Raji (cell line): ENCODE measurements around the gene SLC43A1.

Source experiments
- POLR2A ChIP-seq: IDR thresholded peaks from 2 replicates; pipeline ENCODE4 v1.6.1; 2011; ENCODE audit warnings: low read depth, low read length, control low read depth; ENCODE audit not compliant: insufficient read depth

Gene SLC43A1

DNA sequence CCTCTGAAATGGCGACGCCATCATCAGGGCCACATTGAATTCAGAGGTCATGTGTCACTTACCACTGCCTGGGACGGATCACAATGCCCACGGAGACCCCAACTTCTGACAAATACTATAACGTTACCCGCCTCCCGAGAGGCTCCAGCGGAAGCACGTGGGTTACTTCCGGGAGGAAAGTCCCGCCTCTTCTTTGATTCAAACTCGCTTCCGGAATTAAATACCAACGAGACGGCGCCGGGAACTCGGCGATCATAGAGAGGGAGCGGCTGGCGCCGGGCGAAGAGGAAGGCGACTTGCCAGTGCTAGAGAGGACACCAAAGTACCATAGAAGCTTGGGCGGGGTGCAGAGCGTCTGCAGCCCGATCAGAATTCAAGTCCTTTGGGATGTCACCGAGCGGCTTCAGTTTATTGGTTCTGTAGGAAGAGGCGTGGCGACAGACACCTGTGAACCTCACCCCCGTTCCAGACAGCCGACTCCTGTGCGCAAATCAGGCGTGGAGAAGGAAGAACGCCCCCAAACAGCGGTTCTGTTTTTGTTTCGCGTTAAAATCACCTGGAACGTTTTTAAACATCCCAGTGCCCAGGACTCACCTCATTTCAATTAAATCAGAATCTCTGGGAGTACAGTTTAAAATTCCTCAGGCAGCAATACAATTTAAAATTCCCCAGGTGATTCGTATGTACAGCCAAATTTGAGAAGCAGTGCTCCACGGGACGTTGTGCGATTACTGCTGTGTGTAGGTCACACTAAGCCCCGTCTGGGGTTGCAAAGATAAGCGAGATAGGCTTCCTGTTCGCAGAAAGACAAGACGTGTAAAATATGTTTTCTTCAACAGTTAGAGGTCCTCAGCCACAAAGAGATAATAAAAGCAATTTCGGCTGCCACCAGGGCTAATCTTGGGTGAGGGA, 15.3 kb upstream of the SLC43A1 start, which contains the start of gene TIMM10:
Gene TIMM10, minus strand, starts transcription at position 159 of the 912 bp plus-strand sequence. CDS start 565 bp downstream, outside the sequence.
- peak; percentile 71 for TF ChIP-seq POLR2A

DNA sequence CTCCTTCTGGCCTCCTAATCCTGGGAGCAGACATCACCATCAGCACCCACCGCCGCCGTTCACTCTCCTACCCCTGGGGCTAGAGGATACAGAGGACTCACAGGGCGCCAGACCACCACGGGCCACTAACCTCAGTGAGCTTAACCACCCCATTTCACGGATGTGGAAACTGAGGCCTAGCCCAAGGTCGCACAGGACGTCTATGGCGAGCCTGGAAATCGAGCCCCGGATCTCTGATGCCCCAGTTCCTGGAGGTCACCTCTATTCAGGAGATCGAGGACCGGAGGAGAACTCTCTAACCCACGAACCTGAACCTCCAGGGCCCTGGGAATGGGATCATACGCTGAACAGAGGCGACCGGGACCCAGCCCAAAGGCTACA, 14.7 kb upstream of the SLC43A1 start:
- TF ChIP-seq POLR2A: no peak

DNA sequence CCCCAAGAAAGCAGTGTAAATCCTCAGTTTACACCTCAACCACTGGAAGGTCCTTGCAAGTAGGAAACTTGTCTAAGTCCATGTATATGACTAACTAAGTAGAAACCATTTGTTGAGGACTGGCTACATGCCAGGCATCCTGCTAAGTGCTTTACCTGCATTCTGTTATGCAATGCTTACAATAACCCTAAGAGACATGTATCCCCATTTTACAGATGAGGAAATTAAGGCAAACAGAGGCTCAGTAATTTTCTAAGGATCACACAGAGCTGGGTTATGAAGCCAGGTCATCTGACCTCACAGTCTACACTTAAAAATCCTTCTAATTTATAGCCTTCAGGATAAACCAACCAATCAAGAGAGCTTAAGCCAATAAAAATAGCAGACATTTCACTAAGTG, 13.5 kb upstream of the SLC43A1 start:
- TF ChIP-seq POLR2A: no peak

DNA sequence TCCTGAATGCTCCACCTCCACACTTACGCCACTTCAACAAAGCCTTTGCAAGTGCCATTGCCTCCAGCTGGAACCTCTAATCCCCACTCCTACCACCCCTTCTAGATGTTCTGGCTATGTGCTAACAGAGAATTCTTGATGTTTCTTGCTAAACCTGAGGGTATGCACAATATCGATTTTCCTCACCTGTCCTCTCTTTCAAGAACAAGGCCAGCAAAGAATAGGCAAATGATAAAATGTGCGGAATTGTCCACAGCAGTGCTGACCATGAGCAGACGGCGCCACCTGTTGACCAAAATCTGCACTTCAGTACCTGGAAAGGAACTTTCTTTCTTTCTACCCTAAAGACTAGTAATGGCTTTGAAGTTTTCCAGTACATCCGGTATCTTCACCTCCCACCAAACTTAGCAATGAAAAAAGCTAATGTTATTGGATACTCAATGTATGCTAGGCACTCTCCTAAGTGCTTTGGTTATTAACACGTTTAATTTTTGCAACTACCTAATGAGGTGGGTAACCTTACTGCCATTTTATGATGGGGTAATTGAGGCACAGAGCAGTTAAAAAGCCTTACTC, 11.6 kb upstream of the SLC43A1 start:
- no peak for TF ChIP-seq POLR2A

DNA sequence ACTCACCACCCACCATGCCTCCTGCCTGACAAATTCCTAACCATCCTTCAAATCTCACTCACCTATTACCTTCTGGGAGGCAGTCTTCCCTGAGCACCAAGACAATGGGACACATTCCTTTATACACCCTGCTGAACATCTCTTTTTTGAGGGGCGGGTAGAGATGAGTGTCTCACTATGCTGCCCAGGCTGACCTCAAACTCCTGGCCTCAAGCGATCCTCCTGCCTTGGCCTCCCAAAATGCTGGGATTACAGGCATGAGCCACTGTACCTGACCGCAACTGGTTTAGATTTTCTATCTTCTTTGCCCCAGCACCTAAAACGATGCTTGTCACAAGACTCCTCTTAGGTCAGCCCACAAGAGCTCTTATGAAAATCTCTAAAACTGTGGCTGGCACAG, 7.9 kb upstream of the SLC43A1 start:
- TF ChIP-seq POLR2A: no peak

DNA sequence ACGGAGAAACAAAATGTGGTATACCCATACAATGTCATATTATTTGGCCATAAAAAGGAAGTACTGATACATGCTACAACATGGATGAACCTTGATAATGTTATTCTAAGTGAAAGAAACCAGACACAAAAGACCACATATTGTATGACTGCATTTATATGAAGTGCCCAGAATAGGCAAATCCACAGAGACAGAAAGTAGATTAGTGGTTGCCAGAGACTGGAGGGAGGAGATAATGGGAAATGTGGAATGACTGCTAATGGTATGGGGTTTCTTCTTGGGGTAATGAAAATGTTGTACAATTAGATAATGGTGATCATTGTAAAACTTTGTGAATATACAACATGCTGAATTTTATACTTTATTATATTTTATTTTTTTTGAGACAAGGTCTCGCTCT, 5.6 kb upstream of the SLC43A1 start:
- no peak for TF ChIP-seq POLR2A

DNA sequence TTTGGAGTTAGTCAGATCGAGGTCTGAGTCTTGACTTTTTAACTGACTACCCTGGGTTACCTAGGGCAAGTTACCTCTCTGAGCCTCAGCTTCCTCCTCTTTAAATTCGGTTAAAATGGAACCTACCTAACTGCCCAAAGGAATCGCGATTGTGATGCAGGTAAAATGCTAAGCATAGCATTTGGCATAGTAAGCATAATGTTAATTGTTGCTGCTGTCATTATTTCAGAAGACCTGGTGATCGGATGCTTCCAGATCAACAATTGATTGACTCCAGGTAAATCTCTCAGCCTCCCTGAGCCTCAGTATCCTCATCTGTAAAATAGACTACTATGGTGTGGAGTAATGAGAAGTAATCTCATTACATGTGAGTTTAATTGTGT, 550 bp upstream of the SLC43A1 start:
- no peak for TF ChIP-seq POLR2A

DNA sequence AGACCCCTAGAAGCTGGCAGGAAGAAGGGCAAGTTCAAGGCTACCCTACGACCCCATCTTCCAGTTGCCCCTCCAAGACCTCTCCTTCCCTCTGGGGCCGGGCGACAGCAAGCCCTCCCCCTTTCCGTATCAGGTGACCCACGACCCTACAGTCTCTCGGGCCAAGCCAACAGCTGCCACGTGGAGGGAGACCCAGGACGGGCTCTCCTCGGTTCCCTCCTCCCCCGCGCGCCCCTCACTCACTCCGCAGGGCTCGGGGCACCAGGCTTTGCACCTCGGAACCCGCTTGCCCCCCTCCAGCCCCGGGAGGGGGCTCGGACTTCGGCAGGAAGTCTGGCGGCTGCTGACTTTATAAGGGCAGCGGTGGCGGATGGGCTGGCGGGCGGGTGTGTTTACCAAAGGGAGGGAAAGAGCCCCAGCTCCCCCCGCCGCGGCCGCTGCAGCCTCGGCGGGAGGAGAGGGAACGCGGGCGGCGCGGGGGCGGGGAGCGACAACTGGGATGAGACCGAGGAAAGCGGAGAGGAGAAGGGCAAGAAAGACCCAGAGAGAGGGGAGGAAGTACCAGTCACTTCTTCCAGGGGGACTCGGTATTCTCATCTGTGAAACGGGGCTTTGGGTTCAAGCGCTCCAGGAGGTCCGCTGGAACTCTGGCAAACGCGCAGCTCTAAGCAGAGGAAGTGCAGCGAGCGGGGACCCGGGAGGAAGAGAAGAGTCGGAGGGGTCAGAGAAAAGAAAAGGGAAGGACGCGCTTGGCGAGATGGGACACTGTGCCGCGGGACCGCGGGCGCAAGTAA, 767 bp downstream of the SLC43A1 start:
- peak; percentile 66 for TF ChIP-seq POLR2A

DNA sequence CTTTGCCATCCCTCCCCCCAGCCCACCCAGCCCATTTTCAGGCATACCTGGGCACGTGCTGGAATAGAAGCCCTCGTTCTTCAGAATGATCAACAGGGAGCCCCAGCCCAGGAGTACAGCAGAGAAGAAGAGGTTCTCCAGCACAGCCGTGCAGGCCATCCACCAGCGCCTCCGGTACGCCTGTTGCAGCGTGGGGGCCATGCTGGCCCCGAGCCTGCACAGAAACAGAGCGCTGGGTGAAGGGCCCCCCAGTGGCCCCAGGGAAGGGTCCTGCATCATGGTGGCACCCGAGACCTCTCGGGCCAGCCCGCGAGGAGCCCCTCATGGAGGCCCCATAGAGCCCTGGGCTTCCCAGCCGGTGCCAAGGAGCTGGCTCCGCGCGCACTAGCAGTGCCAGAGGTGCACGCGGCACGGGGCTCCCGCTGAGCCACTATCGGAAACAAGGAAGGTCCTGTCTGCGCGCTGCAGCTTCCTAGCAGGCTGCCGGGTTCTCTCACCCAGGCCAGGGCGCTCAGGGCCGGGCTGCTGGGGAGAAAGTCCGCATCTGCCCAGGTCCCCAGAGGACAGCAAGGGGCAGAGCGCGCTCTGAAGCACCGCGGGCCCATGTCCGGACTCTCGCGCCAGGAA, 1.5 kb downstream of the SLC43A1 start:
- TF ChIP-seq POLR2A: no peak

DNA sequence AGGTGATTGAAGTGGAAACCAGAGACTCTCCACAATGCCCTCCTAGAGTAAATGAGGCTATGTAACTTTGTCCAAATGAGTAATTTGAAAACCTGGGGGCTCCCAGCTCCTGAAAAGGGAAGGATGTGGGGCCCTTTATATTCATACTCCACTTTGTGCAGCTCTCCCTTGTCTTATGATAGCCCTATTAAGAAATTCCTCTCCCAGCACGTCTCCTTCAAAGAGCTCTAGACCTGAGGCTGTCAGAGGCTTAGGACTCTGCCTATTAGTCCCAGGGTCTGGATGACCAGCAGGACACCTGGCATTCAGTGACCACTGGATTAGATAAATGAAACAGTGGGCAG, 2.1 kb downstream of the SLC43A1 start:
- TF ChIP-seq POLR2A: no peak

DNA sequence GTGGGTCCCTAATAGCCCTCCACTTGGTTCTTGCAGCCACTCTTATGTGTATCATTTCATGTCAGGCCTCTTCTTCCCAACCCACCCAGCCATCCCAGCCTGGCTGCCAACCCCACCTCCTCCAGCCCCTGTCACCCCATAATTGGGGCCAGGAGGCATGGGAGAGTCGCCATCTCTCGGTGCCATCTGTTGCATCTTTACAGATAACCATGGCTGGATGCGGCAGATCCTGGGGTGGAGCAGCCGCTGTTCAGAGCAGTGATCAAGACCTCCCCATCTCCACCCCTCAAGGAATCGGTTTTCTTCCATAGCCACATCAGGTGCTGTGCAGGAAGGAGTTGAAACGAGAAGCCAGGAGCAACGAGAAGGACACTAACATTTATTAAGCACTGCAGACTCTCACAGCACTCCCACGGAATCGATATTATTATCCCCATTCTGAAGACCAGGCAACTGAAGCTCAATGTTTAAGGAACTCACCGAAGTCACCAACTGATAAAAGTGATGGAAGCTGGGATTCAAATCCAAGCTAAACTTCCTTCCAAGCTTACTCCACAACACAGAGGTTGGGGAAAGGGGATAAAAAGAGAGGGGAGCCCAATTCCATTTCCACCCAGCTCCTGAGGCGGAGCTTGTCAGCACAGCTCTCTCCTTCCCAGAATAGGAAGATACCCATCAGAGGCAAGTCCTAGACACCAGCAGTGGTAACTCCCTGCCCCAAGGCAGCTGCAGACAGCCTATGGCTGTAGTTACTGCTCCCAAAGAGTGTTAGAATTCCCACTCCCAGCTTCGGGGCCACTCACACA, 2.7 kb downstream of the SLC43A1 start:
- no peak for TF ChIP-seq POLR2A

DNA sequence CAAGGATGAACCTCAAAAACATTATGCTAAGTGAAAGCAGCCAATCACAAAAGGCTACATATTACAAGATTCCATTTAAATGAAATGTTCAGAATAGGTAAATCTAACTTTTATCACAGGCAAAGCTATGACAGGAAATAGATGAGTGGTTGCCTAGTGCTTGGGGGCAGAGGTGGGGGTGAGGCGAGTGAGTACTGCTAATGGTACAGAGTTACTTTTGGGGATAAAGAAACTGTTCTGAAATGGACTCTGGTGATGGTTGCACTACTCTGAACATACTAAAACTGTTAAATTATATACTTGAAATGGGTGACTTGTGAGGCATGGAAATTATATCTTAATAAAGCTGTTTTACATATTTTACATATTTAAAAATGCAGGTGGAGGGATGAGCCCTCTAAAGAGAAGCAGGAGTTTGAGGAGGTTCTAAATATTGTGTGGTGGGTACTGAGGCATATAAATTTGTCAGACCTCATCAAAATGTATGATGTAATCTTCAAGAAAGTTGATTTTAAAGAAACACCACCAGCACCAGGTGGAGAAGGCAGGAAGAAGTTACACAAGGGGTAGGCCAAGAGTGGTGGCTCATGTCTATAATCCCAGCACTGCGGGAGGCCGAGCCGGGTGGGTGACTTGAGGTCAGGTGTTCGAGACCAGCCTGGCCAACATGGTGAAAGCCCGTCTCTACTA, 3.6 kb downstream of the SLC43A1 start:
- peak; percentile 47; the same call in 1 of the 2 replicates for TF ChIP-seq POLR2A

DNA sequence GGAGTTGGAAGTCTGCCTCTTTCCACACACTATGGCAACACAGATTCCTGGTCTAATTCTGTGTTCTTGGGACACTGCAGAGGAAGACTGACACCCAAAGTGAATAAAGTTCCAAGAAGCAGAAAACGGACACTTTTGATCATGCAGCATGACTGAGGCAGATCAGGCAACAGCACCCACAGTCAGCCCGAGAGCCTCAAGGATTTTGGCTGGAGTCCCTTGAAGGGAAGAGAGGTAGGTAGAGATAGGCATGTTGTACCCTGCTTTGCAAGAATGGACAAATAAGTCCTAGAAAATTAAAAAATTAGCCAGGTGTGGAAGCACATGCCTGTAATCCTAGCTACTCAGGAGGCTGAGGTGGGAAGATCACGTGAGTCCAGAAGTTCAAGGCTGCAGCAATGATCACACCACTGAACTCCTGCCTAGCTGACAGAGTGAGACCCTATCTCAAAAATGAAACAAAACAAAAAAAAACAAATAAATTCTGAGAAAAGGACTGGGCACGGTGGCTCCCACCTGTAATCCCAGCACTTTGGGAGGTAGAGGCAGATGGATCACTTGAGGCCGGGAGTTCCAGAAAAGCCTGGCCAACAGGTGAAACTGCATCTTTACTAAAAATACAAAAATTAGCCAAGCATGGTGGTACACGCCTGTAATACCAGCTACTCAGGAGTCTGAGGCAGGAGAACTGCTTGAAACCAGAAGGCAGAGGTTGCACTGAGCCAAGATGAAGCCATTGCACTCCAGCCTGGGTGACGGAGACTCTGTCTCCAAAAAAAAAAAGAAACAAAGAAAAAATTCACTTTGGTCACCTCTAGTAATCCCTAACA, 6.9 kb downstream of the SLC43A1 start:
- TF ChIP-seq POLR2A: no peak

DNA sequence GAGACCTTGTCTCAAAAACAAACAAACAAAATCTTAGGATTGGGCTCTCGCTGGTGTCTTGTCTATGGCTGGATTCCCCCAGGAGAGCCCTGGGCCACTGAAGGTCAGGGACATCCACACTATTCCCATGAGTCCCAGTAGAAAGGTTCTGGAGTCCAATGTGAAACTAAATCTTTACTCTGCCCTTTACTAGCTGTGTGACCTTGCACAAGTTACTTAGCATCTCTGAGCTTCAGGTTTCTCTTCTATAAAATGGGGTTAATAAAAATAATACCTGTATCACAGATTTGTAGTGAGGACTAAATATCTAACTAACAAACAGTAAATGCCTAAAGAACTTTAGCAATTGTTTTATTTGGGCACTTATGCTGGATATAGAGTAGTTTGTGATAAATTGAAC, 9.0 kb downstream of the SLC43A1 start:
- TF ChIP-seq POLR2A: no peak

DNA sequence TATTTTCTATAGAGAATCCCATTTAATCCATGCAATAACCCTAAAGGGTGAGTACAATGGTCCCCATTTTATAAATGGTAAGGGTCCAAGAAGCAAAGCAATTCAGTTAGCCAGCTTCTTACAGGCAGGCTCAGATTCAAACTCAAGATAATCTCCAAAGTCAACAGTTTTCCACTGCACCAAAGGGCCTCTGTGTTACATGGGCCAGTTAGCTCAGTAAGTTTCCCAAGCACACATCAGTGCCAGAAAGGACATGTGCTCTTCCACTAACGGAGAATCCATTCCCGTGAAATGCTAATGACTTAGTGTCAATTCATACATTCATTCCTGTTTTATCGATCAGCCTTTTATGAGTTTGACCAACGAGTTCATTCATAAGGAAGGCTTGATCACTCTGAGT, 11.0 kb downstream of the SLC43A1 start:
- no peak for TF ChIP-seq POLR2A
